IMR-90 (cell line): Measurements from ENCODE around the gene HMCES. TPM values are rescaled to one million over a fixed set of nuclear protein-coding genes. Genes with fewer than 3 reads are reported as not detected.

Experiments
- ATAC-seq: fragments of 200-7000 bp; cut with Tn5 transposase; 2 replicates; pipeline ENCODE4 v1.9.1; 2020; ENCODE audit warnings: low read depth, mild to moderate bottlenecking, moderate library complexity
- BruUV-seq: library from RNA; stranded (reverse); fragments of 400-500 nt; replicated peaks from 2 replicates; lab custom pipeline; 2021; lab: Mats Ljungman, UMichigan
- CTCF ChIA-PET: fragments of 300-600 bp; formaldehyde crosslinking; extraction: SDS; loops from one replicate; lab custom pipeline; 2021; ENCODE audit warnings: antibody characterized with exemption; lab: Yijun Ruan, JAX
- POLR2A ChIA-PET: fragments of 300-600 bp; sonication (Branson Sonifier 250); formaldehyde crosslinking; loops from one replicate; lab custom pipeline; 2022; ENCODE audit warnings: antibody characterized with exemption; ENCODE audit not compliant: unreplicated experiment; lab: Charles Lee
- DNase-seq: peaks from one replicate; pipeline ENCODE4 v3.0.0; 2013
- H2AFZ ChIP-seq: replicated peaks from 2 replicates; pipeline ENCODE3; 2013; ENCODE audit warnings: low read length, mild to moderate bottlenecking; ENCODE audit not compliant: poor library complexity
- H2AK5ac ChIP-seq: 2 replicates; pipeline ENCODE4 v1.6.1; 2013; ENCODE audit warnings: low read depth, low read length, inconsistent platforms
- H2AK9ac ChIP-seq: replicated peaks from 2 replicates; pipeline ENCODE3; 2013; ENCODE audit warnings: mild to moderate bottlenecking, low read depth, low read length, moderate library complexity; ENCODE audit not compliant: poor library complexity
- H2BK120ac ChIP-seq: 2 replicates; pipeline ENCODE4 v1.6.1; 2013; ENCODE audit warnings: low read depth, low read length, inconsistent platforms
- H2BK15ac ChIP-seq: 3 replicates; pipeline ENCODE4 v1.6.1; 2013; ENCODE audit warnings: low read depth, low read length, inconsistent platforms
- H2BK20ac ChIP-seq: 2 replicates; pipeline ENCODE4 v1.6.1; 2013; ENCODE audit warnings: low read depth, mild to moderate bottlenecking, inconsistent platforms, low read length, moderate library complexity
- H2BK5ac ChIP-seq: 2 replicates; pipeline ENCODE4 v1.6.1; 2013; ENCODE audit warnings: mild to moderate bottlenecking, low read depth, low read length, inconsistent platforms; ENCODE audit not compliant: poor library complexity, severe bottlenecking
- H3K14ac ChIP-seq: replicated peaks from 2 replicates; pipeline ENCODE4 v1.6.1; 2013; ENCODE audit warnings: low read depth, low read length, inconsistent platforms
- H3K18ac ChIP-seq: 2 replicates; pipeline ENCODE4 v1.6.1; 2013; ENCODE audit warnings: low read depth, low read length, control low read depth
- H3K23ac ChIP-seq: 2 replicates; pipeline ENCODE4 v1.6.1; 2013; ENCODE audit warnings: low read depth, low read length, inconsistent platforms
- H3K27ac ChIP-seq: 2 replicates; pipeline ENCODE4 v1.5.1; 2013; ENCODE audit warnings: mild to moderate bottlenecking, control low read depth, low read length; ENCODE audit not compliant: insufficient read depth
- H3K27me3 ChIP-seq: 2 replicates; pipeline ENCODE4 v1.6.1; 2013; ENCODE audit warnings: low read length; ENCODE audit not compliant: control insufficient read depth, insufficient read depth
- H3K36me3 ChIP-seq: 2 replicates; pipeline ENCODE4 v1.6.1; 2013; ENCODE audit warnings: low read length, mixed read lengths; ENCODE audit not compliant: control insufficient read depth, insufficient read depth
- H3K4ac ChIP-seq: 2 replicates; pipeline ENCODE4 v1.6.1; 2013; ENCODE audit warnings: low read depth, low read length, inconsistent platforms
- H3K4me1 ChIP-seq: 2 replicates; pipeline ENCODE4 v1.6.1; 2013; ENCODE audit warnings: low read length, mixed read lengths; ENCODE audit not compliant: control insufficient read depth, insufficient read depth
- H3K4me2 ChIP-seq: 2 replicates; pipeline ENCODE4 v1.6.1; 2013; ENCODE audit warnings: low read depth, mild to moderate bottlenecking, control low read depth, low read length, moderate library complexity
- H3K4me3 ChIP-seq: 2 replicates; pipeline ENCODE4 v1.5.1; 2013; ENCODE audit warnings: low read depth, mild to moderate bottlenecking, control low read depth, low read length, moderate library complexity; ENCODE audit not compliant: insufficient read depth
- H3K56ac ChIP-seq: 2 replicates; pipeline ENCODE4 v1.6.1; 2013; ENCODE audit warnings: low read length, inconsistent platforms; ENCODE audit not compliant: insufficient read depth; ENCODE audit errors: extremely low read depth
- H3K79me1 ChIP-seq, 2 experiments: 2 replicates each; pipeline ENCODE4 v1.6.1; 2013; ENCODE audit warnings: low read length in 2 of 2, inconsistent platforms in 1 of 2, low read depth in 1 of 2
- H3K9ac ChIP-seq: 2 replicates; pipeline ENCODE4 v1.6.1; 2013; ENCODE audit warnings: low read depth, low read length, control low read depth
- H3K9me1 ChIP-seq: 2 replicates; pipeline ENCODE4 v1.6.1; 2013; ENCODE audit warnings: low read length, inconsistent platforms; ENCODE audit not compliant: insufficient read depth
- H3K9me3 ChIP-seq: 2 replicates; pipeline ENCODE4 v1.6.1; 2013; ENCODE audit warnings: low read length; ENCODE audit not compliant: control insufficient read depth, insufficient read depth
- H4K20me1 ChIP-seq: 2 replicates; pipeline ENCODE4 v1.6.1; 2013; ENCODE audit warnings: low read length, inconsistent platforms; ENCODE audit not compliant: insufficient read depth
- H4K5ac ChIP-seq: 2 replicates; pipeline ENCODE4 v1.6.1; 2013; ENCODE audit warnings: mild to moderate bottlenecking, low read depth, low read length, control low read depth
- H4K8ac ChIP-seq, 2 experiments: 2 replicates each; pipeline ENCODE4 v1.6.1; 2013; ENCODE audit warnings: low read depth in 2 of 2, low read length in 2 of 2, control low read depth in 1 of 2, inconsistent platforms in 1 of 2
- H4K91ac ChIP-seq: 2 replicates; pipeline ENCODE4 v1.6.1; 2013; ENCODE audit warnings: low read depth, low read length, inconsistent platforms; ENCODE audit not compliant: insufficient read depth
- CHD1 ChIP-seq: IDR thresholded peaks from 2 replicates; pipeline ENCODE4 v1.6.1; 2012; ENCODE audit warnings: low read depth, low read length, improper control_type of control experiment
- WGBS, 2 experiments: methylation state at CpG; one replicate each; pipeline versions ENCODE4 v1.1.5 to v1.1.7; 2013; ENCODE audit warnings: missing lambda C conversion rate in 2 of 2; ENCODE audit not compliant: insufficient read length in 1 of 2; ENCODE audit errors: extremely low coverage in 2 of 2; 5-methylcytosine and 5-hydroxymethylcytosine counted together
- dilution Hi-C: fragments of 300-500 bp; cut with HindIII; formaldehyde crosslinking; loops from one replicate; pipeline ENCODE4 v1.14.3; 2018; ENCODE audit warnings: low sequenced_read_pairs; ENCODE audit not compliant: unreplicated experiment
- in situ Hi-C: fragments of 300-500 bp; cut with MboI; formaldehyde crosslinking; loops from 3 replicates; pipeline ENCODE4 v1.14.3; 2019; ENCODE audit warnings: low sequenced_read_pairs, inconsistent platforms, mixed read lengths
- intact Hi-C: fragments of 100-400 bp; cut with micrococcal nuclease; formaldehyde crosslinking; loops from 2 replicates; pipeline ENCODE4 v1.10.0; 2022
- polyA plus RNA-seq, 3 experiments: library from polyadenylated mRNA; depleted of rRNA; stranded (reverse); fragments of >200 nt; gene quantifications; 2 replicates each; pipeline ENCODE4 v1.2.3, GENCODE V29; 2012; ENCODE audit warnings: low replicate concordance in 1 of 3
- total RNA-seq: library from RNA; depleted of rRNA; stranded (reverse); fragments of >200 nt; gene quantifications from 2 replicates; pipeline ENCODE4 v1.2.3, GENCODE V29; 2012

HMCES gene
- total and polyA plus RNA-seq, 2 of the 4 experiments (the other 2 are of a cell fraction), result 26.0 to 30.5 TPM

GRCh38 chr3:129345971-129346370 lies 67.3 kb downstream of the HMCES start:
- H3K27me3 ChIP-seq, result peaks cover 24% of the 10 kb centered on the region
- in situ Hi-C loops, result no loop called here
- WGBS, 2 experiments, result no CpG with 5 or more reads among the region's 3 CpGs
- H3K4me1 ChIP-seq, result peaks cover 6% of the 10 kb centered on the region
- no peak overlapping the region for H3K18ac ChIP-seq
- no peak overlapping the region for H2BK5ac ChIP-seq
- H2AFZ ChIP-seq, result no peak overlapping the region
- no peak overlapping the region for H3K9ac ChIP-seq
- H2BK120ac ChIP-seq, result no peak overlapping the region
- H3K9me1 ChIP-seq, result no peaks in the 10 kb centered on the region
- H3K27ac ChIP-seq, result no peak overlapping the region
- ChIA-PET POLR2A (no interaction called here), CTCF (no interaction called here)
- no peak overlapping the region for H4K5ac ChIP-seq
- intact Hi-C loops, result no loop called here
- H4K91ac ChIP-seq, result no peak overlapping the region
- no peak overlapping the region for H2AK5ac ChIP-seq
- no peak overlapping the region for H4K8ac ChIP-seq
- H3K36me3 ChIP-seq, result no peaks in the 10 kb centered on the region
- H3K14ac ChIP-seq, result no peak overlapping the region
- H2BK15ac ChIP-seq, result no peak overlapping the region
- H2BK20ac ChIP-seq, result no peak overlapping the region
- TF ChIP-seq CHD1, result no peak
- no peak overlapping the region for H3K56ac ChIP-seq
- no peaks in the 10 kb centered on the region for H3K79me1 ChIP-seq
- no peak overlapping the region for H2AK9ac ChIP-seq
- H3K9me3 ChIP-seq, result no peaks in the 10 kb centered on the region
- DNase-seq (no peak), ATAC-seq (no peak)
- no peak overlapping the region for H3K4me3 ChIP-seq
- H3K4me2 ChIP-seq, result no peak overlapping the region
- no peaks in the 10 kb centered on the region for H4K20me1 ChIP-seq
- no peak overlapping the region for H3K4ac ChIP-seq
- no TSS peak for BruUV-seq
- dilution Hi-C loops, result no loop called here
- H3K23ac ChIP-seq, result no peak overlapping the region
